HEK293 (cell line): ENCODE results near the gene ARHGEF2.

Experiments
- GLI4 ChIP-seq: fragments of 450-650 bp; formaldehyde crosslinking; IDR thresholded peaks from 2 replicates; pipeline ENCODE4 v1.5.1; 2016; ENCODE audit warnings: missing biosample characterization, missing genetic modification characterization
- HOXA7 ChIP-seq: sonication (generic); formaldehyde crosslinking; IDR thresholded peaks from 2 replicates; pipeline ENCODE4 v1.8.1; 2022; ENCODE audit warnings: missing genetic modification reagents, borderline replicate concordance
- YY1 ChIP-seq: fragments of 450-650 bp; formaldehyde crosslinking; IDR thresholded peaks from 2 replicates; pipeline ENCODE4 v1.5.1; 2018; ENCODE audit warnings: missing biosample characterization, missing genetic modification characterization
- ZEB2 ChIP-seq: fragments of 450-650 bp; formaldehyde crosslinking; IDR thresholded peaks from 2 replicates; pipeline ENCODE4 v1.5.1; 2016; ENCODE audit warnings: missing biosample characterization, missing genetic modification characterization
- ZNF146 ChIP-seq: fragments of 450-650 bp; formaldehyde crosslinking; IDR thresholded peaks from 2 replicates; pipeline ENCODE4 v1.5.1; 2016; ENCODE audit warnings: missing biosample characterization, missing genetic modification characterization
- ZNF266 ChIP-seq: fragments of 450-650 bp; formaldehyde crosslinking; IDR thresholded peaks from 2 replicates; pipeline ENCODE4 v1.5.1; 2016; ENCODE audit warnings: missing biosample characterization, missing genetic modification characterization, low read depth
- ZNF433 ChIP-seq: fragments of 450-650 bp; formaldehyde crosslinking; IDR thresholded peaks from 2 replicates; pipeline ENCODE4 v1.5.1; 2016; ENCODE audit warnings: missing biosample characterization, missing genetic modification characterization, low read depth
- ZNF791 ChIP-seq: fragments of 450-650 bp; formaldehyde crosslinking; IDR thresholded peaks from 2 replicates; pipeline ENCODE4 v1.5.1; 2016; ENCODE audit warnings: missing biosample characterization, missing genetic modification characterization
- ZSCAN30 ChIP-seq: fragments of 450-650 bp; IDR thresholded peaks from 2 replicates; pipeline ENCODE4 v1.5.1; 2018; ENCODE audit warnings: missing biosample characterization, mild to moderate bottlenecking, missing genetic modification characterization, moderate library complexity
- TF ChIP-seq, protein P1 (sequence below): fragments of 450-650 bp; formaldehyde crosslinking; IDR thresholded peaks from 2 replicates; pipeline ENCODE4 v1.5.1; 2016; ENCODE audit warnings: missing biosample characterization, missing genetic modification characterization
- TF ChIP-seq, protein P2 (sequence below): fragments of 450-650 bp; formaldehyde crosslinking; IDR thresholded peaks from 2 replicates; pipeline ENCODE4 v1.5.1; 2016; ENCODE audit warnings: missing biosample characterization, missing genetic modification characterization, borderline replicate concordance
- TF ChIP-seq, protein P3 (sequence below): fragments of 450-650 bp; formaldehyde crosslinking; IDR thresholded peaks from 2 replicates; pipeline ENCODE4 v1.5.1; 2017; ENCODE audit warnings: missing biosample characterization, missing genetic modification characterization
- TF ChIP-seq, protein P4 (sequence below): fragments of 450-650 bp; formaldehyde crosslinking; IDR thresholded peaks from 2 replicates; pipeline ENCODE4 v1.5.1; 2016; ENCODE audit warnings: missing biosample characterization, missing genetic modification characterization
- TF ChIP-seq, protein P5 (sequence below): fragments of 450-650 bp; IDR thresholded peaks from 2 replicates; pipeline ENCODE4 v1.5.1; 2018; ENCODE audit warnings: missing biosample characterization, mild to moderate bottlenecking, missing genetic modification characterization

DNA sequence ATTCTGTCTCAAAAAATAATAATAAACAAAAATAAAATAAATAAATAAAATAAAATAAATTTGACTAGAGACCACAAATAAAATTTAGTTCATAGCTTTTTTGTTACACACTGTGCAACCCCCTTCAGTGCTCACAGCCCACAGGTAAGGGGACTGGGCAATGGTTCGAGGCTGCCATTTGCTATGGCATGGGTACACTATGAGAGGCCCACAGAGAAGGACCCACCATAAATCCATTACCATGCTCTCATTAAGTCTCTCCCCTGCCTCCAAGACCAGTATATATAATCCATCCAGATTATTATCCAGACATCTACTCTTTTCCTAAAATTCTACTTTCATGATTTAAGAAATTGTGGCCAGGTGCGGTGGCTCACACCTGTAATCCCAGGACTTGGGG, 58.5 kb downstream of the ARHGEF2 start:
- TF ChIP-seq, protein P1, sequence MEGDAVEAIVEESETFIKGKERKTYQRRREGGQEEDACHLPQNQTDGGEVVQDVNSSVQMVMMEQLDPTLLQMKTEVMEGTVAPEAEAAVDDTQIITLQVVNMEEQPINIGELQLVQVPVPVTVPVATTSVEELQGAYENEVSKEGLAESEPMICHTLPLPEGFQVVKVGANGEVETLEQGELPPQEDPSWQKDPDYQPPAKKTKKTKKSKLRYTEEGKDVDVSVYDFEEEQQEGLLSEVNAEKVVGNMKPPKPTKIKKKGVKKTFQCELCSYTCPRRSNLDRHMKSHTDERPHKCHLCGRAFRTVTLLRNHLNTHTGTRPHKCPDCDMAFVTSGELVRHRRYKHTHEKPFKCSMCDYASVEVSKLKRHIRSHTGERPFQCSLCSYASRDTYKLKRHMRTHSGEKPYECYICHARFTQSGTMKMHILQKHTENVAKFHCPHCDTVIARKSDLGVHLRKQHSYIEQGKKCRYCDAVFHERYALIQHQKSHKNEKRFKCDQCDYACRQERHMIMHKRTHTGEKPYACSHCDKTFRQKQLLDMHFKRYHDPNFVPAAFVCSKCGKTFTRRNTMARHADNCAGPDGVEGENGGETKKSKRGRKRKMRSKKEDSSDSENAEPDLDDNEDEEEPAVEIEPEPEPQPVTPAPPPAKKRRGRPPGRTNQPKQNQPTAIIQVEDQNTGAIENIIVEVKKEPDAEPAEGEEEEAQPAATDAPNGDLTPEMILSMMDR (tag by site-specific recombination): no peak
- TF ChIP-seq ZNF433 (tag by site-specific recombination) (no peak), HOXA7 (no peak), YY1 (tag by site-specific recombination) (no peak), ZNF146 (no peak), ZSCAN30 (tag by site-specific recombination) (no peak), ZEB2 (tag by site-specific recombination) (no peak), ZNF791 (tag by site-specific recombination) (no peak), ZNF266 (tag by site-specific recombination) (no peak), GLI4 (tag by site-specific recombination) (no peak)
- TF ChIP-seq, protein P2, sequence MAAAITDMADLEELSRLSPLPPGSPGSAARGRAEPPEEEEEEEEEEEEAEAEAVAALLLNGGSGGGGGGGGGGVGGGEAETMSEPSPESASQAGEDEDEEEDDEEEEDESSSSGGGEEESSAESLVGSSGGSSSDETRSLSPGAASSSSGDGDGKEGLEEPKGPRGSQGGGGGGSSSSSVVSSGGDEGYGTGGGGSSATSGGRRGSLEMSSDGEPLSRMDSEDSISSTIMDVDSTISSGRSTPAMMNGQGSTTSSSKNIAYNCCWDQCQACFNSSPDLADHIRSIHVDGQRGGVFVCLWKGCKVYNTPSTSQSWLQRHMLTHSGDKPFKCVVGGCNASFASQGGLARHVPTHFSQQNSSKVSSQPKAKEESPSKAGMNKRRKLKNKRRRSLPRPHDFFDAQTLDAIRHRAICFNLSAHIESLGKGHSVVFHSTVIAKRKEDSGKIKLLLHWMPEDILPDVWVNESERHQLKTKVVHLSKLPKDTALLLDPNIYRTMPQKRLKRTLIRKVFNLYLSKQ (tag by site-specific recombination): no peak
- TF ChIP-seq, protein P3, sequence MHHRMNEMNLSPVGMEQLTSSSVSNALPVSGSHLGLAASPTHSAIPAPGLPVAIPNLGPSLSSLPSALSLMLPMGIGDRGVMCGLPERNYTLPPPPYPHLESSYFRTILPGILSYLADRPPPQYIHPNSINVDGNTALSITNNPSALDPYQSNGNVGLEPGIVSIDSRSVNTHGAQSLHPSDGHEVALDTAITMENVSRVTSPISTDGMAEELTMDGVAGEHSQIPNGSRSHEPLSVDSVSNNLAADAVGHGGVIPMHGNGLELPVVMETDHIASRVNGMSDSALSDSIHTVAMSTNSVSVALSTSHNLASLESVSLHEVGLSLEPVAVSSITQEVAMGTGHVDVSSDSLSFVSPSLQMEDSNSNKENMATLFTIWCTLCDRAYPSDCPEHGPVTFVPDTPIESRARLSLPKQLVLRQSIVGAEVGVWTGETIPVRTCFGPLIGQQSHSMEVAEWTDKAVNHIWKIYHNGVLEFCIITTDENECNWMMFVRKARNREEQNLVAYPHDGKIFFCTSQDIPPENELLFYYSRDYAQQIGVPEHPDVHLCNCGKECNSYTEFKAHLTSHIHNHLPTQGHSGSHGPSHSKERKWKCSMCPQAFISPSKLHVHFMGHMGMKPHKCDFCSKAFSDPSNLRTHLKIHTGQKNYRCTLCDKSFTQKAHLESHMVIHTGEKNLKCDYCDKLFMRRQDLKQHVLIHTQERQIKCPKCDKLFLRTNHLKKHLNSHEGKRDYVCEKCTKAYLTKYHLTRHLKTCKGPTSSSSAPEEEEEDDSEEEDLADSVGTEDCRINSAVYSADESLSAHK (tag by site-specific recombination): no peak
- TF ChIP-seq, protein P4, sequence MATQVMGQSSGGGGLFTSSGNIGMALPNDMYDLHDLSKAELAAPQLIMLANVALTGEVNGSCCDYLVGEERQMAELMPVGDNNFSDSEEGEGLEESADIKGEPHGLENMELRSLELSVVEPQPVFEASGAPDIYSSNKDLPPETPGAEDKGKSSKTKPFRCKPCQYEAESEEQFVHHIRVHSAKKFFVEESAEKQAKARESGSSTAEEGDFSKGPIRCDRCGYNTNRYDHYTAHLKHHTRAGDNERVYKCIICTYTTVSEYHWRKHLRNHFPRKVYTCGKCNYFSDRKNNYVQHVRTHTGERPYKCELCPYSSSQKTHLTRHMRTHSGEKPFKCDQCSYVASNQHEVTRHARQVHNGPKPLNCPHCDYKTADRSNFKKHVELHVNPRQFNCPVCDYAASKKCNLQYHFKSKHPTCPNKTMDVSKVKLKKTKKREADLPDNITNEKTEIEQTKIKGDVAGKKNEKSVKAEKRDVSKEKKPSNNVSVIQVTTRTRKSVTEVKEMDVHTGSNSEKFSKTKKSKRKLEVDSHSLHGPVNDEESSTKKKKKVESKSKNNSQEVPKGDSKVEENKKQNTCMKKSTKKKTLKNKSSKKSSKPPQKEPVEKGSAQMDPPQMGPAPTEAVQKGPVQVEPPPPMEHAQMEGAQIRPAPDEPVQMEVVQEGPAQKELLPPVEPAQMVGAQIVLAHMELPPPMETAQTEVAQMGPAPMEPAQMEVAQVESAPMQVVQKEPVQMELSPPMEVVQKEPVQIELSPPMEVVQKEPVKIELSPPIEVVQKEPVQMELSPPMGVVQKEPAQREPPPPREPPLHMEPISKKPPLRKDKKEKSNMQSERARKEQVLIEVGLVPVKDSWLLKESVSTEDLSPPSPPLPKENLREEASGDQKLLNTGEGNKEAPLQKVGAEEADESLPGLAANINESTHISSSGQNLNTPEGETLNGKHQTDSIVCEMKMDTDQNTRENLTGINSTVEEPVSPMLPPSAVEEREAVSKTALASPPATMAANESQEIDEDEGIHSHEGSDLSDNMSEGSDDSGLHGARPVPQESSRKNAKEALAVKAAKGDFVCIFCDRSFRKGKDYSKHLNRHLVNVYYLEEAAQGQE (tag by site-specific recombination): no peak
- TF ChIP-seq, protein P5, sequence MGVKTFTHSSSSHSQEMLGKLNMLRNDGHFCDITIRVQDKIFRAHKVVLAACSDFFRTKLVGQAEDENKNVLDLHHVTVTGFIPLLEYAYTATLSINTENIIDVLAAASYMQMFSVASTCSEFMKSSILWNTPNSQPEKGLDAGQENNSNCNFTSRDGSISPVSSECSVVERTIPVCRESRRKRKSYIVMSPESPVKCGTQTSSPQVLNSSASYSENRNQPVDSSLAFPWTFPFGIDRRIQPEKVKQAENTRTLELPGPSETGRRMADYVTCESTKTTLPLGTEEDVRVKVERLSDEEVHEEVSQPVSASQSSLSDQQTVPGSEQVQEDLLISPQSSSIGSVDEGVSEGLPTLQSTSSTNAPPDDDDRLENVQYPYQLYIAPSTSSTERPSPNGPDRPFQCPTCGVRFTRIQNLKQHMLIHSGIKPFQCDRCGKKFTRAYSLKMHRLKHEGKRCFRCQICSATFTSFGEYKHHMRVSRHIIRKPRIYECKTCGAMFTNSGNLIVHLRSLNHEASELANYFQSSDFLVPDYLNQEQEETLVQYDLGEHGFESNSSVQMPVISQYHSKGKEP (tag by site-specific recombination): no peak
